Spleen (tissue), 11 donors: Measurements from ENCODE around the gene ZBED5. TPM values are rescaled to one million over a fixed set of nuclear protein-coding genes. Genes with fewer than 3 reads are reported as not detected.

Experiments used
- DNase-seq: peaks from one replicate; pipeline ENCODE4 v3.0.0-alpha.2; 2020
- H3K27ac ChIP-seq, 8 donors: fragments of 200-600 bp; sonication (generic) in 7 of 8; 1 replicate in 4 of 8; 2 replicates in 4 of 8; pipeline versions ENCODE4 v1.5.0 to v1.8.0; 2016 to 2021; ENCODE audit warnings: inconsistent platforms in 4 of 8, mild to moderate bottlenecking in 4 of 8, moderate library complexity in 1 of 8
- H3K27me3 ChIP-seq, 7 donors: fragments of 200-600 bp; sonication (generic) in 6 of 7; replicated peaks in 1 of 7; 1 replicate in 4 of 7; 2 replicates in 3 of 7; pipeline versions ENCODE4 v1.5.0 to v1.8.0; 2016 to 2021; ENCODE audit warnings: inconsistent platforms in 3 of 7, mild to moderate bottlenecking in 1 of 7
- H3K36me3 ChIP-seq, 6 donors: fragments of 200-600 bp; sonication (generic) in 5 of 6; 1 replicate in 4 of 6; 2 replicates in 2 of 6; pipeline versions ENCODE4 v1.5.0 to v1.8.0; 2016 to 2021; ENCODE audit warnings: inconsistent platforms in 2 of 6
- H3K4me1 ChIP-seq, 6 donors: fragments of 200-600 bp; sonication (generic) in 5 of 6; 1 replicate in 3 of 6; 2 replicates in 3 of 6; pipeline versions ENCODE4 v1.5.0 to v1.8.0; 2016 to 2021; ENCODE audit warnings: inconsistent platforms in 3 of 6
- H3K4me3 ChIP-seq, 8 donors: fragments of 200-600 bp; sonication (generic) in 7 of 8; 1 replicate in 4 of 8; 2 replicates in 4 of 8; pipeline versions ENCODE4 v1.5.0 to v1.8.0; 2016 to 2021; ENCODE audit warnings: inconsistent platforms in 4 of 8, mild to moderate bottlenecking in 4 of 8, moderate library complexity in 2 of 8
- H3K9me3 ChIP-seq, 8 donors: fragments of 200-600 bp; sonication (generic) in 7 of 8; 1 replicate in 4 of 8; 2 replicates in 4 of 8; pipeline versions ENCODE4 v1.5.0 to v1.8.0; 2016 to 2021; ENCODE audit warnings: inconsistent platforms in 4 of 8
- CTCF ChIP-seq, 11 experiments: fragments of 200-600 bp in 7 of 11; fragments of 450-650 bp in 4 of 11; sonication (generic) in 4 of 11; IDR thresholded peaks in 8 of 11; conservative IDR thresholded peaks in 3 of 11; 1 replicate in 7 of 11; 2 replicates in 4 of 11; pipeline versions ENCODE4 v1.4.0 to v1.8.0; 2016 to 2021; ENCODE audit warnings: antibody characterized with exemption in 11 of 11, inconsistent platforms in 4 of 11, mild to moderate bottlenecking in 1 of 11
- POLR2A ChIP-seq, 3 donors: fragments of 450-650 bp; IDR thresholded peaks; one replicate each; pipeline ENCODE4 v1.5.1; 2017; ENCODE audit warnings: antibody characterized with exemption in 3 of 3, mild to moderate bottlenecking in 1 of 3
- POLR2AphosphoS5 ChIP-seq, 3 donors: sonication (generic); formaldehyde crosslinking; IDR thresholded peaks; one replicate each; pipeline ENCODE4 v1.5.1; 2017; ENCODE audit warnings: antibody characterized with exemption in 3 of 3
- WGBS, 5 donors: extraction: QIAGEN DNeasy Blood & Tissue Kit in 3 of 5; methylation state at CpG; one replicate each; pipeline versions ENCODE4 v1.1.5 to v1.1.7; 2013 to 2018; 5-methylcytosine and 5-hydroxymethylcytosine counted together
- intact Hi-C: fragments of 100-400 bp; cut with DNase I; formaldehyde crosslinking; loops from one replicate; pipeline ENCODE4 v1.15.0; 2023; ENCODE audit warnings: low total_unique reads
- polyA plus RNA-seq, 3 donors: library from polyadenylated mRNA; stranded (reverse); fragments of 200-250 nt; gene quantifications; one replicate each; pipeline ENCODE4 v1.2.1, GENCODE V29; 2013
- total RNA-seq, 7 donors: library from RNA; depleted of rRNA in 3 of 7; stranded (reverse); fragments of >200 nt in 3 of 7; fragmentation: NEBNext Ultra II Directional in 4 of 7; extraction: Animal tissue kit (Norgen Biotek cat#: 25700) in 4 of 7; gene quantifications; one replicate each; pipeline versions ENCODE4 v1.1.0 to v1.2.1, GENCODE V29; 2016 to 2021
- donor health status: healthy with polysubstance abuse.
- donor health status: DM: no; HTN: no; CAD: no; lungs with moderate emphysema.
- donor health status: DM: no; HTN: no; CAD: no.
- donor health status: Bipolar disorder and iron deficiency.
- donor health status: healthy.
- donor health status: DM: no; HTN: no; CAD: no.
- donor health status: DM: yes; HTN: yes; CAD: no.

Gene ZBED5
- total and polyA plus RNA-seq, 10 donors, result 43.5 to 83.8 (median 63.6) TPM

GRCh38 chr11:10898003-10898762 lies 40.3 kb upstream of the ZBED5 start:
- Histone ChIP-seq H3K4me1 (peaks cover 0 to 37% (median 2%) of the 10 kb centered on the region in 6 donors), H3K27me3 (no peaks in the 10 kb centered on the region), H3K9me3 (no peaks in the 10 kb centered on the region), H3K36me3 (no peaks in the 10 kb centered on the region), H3K4me3 (no peak overlapping the region), H3K27ac (peak overlapping the region in 1 of 8 donors; percentile 76)
- TF ChIP-seq CTCF (IDR thresholded peaks at IDR 0.05 in 8 of 11, conservative IDR thresholded peaks at IDR 0.05 in 3 of 11), result no peak
- no peak for TF ChIP-seq POLR2AphosphoS5 (IDR thresholded peaks at IDR 0.05)
- TF ChIP-seq POLR2A (IDR thresholded peaks at IDR 0.05), result no peak
- WGBS, 5 donors, result 90 to 92% (median 91%) methylated on average over 5 of the region's 5 CpGs
- DNase-seq, result no peak
- intact Hi-C loops, result no loop called here

- peaks cover 0 to 32% (median 2%) of the 10 kb centered on the region in 6 donors for H3K4me1 ChIP-seq
- H3K27me3 ChIP-seq, result no peaks in the 10 kb centered on the region
- WGBS, 5 donors, result 93 to 100% (median 97%) methylated on average over 1 of the region's 1 CpG
- H3K27ac ChIP-seq, result no peak overlapping the region
- intact Hi-C loops, result no loop called here
- no peak for TF ChIP-seq POLR2A (IDR thresholded peaks at IDR 0.05)
- TF ChIP-seq POLR2AphosphoS5 (IDR thresholded peaks at IDR 0.05), result no peak
- no peak for TF ChIP-seq CTCF (IDR thresholded peaks at IDR 0.05 in 8 of 11, conservative IDR thresholded peaks at IDR 0.05 in 3 of 11)
- DNase-seq, result no peak
- no peaks in the 10 kb centered on the region for H3K9me3 ChIP-seq
- H3K36me3 ChIP-seq, result no peaks in the 10 kb centered on the region
- H3K4me3 ChIP-seq, result no peak overlapping the region
Observed at GRCh38 chr11:10897150-10897549, 39.3 kb upstream of the ZBED5 start.

GRCh38 chr11:10896493-10896892 lies 38.6 kb upstream of the ZBED5 start:
- H3K4me1 ChIP-seq, result peaks cover 0 to 28% (median 2%) of the 10 kb centered on the region in 6 donors
- H3K36me3 ChIP-seq, result no peaks in the 10 kb centered on the region
- H3K4me3 ChIP-seq, result no peak overlapping the region
- TF ChIP-seq CTCF (IDR thresholded peaks at IDR 0.05 in 8 of 11, conservative IDR thresholded peaks at IDR 0.05 in 3 of 11), result no peak
- no peak for TF ChIP-seq POLR2A (IDR thresholded peaks at IDR 0.05)
- TF ChIP-seq POLR2AphosphoS5 (IDR thresholded peaks at IDR 0.05), result no peak
- intact Hi-C loops, result no loop called here
- H3K9me3 ChIP-seq, result no peaks in the 10 kb centered on the region
- 80 to 93% (median 87%) methylated on average over 9 of the region's 9 CpGs for WGBS, 5 donors
- H3K27ac ChIP-seq, result no peak overlapping the region
- no peaks in the 10 kb centered on the region for H3K27me3 ChIP-seq
- no peak for DNase-seq

- Histone ChIP-seq H3K27ac (no peak overlapping the region), H3K36me3 (no peaks in the 10 kb centered on the region), H3K4me3 (no peak overlapping the region), H3K4me1 (peaks cover 0 to 16% (median 2%) of the 10 kb centered on the region in 6 donors), H3K27me3 (no peaks in the 10 kb centered on the region), H3K9me3 (peaks cover 0 to 6% (median 4%) of the 10 kb centered on the region in 8 donors)
- WGBS, 5 donors, result 93 to 100% (median 96%) methylated on average over 2 of the region's 2 CpGs
- no peak for TF ChIP-seq CTCF (IDR thresholded peaks at IDR 0.05 in 8 of 11, conservative IDR thresholded peaks at IDR 0.05 in 3 of 11)
- TF ChIP-seq POLR2A (IDR thresholded peaks at IDR 0.05), result no peak
- no peak for TF ChIP-seq POLR2AphosphoS5 (IDR thresholded peaks at IDR 0.05)
- intact Hi-C loops, result no loop called here
- no peak for DNase-seq
Observed at GRCh38 chr11:10895285-10895684, 37.4 kb upstream of the ZBED5 start.
